GM12873 (cell line): ENCODE data around the gene RAB5B.

Experiments
- CTCF ChIP-seq: IDR thresholded peaks from 2 replicates; pipeline ENCODE4 v1.5.1; 2012; ENCODE audit warnings: low read depth, mild to moderate bottlenecking, moderate library complexity, low read length, control low read depth; ENCODE audit not compliant: insufficient read depth; ENCODE audit errors: missing control alignments

The RAB5B gene

GRCh38 chr12:56007564-56008559 lies 34.0 kb downstream of the RAB5B start:
- no peak for TF ChIP-seq CTCF

- no peak for TF ChIP-seq CTCF
These were observed 36.3 kb downstream of the RAB5B start for GRCh38 chr12:56010111-56010570.

GRCh38 chr12:56011509-56012090 lies 37.7 kb downstream of the RAB5B start:
- TF ChIP-seq CTCF = no peak

- no peak for TF ChIP-seq CTCF
These were observed 39.6 kb downstream of the RAB5B start for GRCh38 chr12:56013482-56013881.

- no peak for TF ChIP-seq CTCF
These were observed 40.3 kb downstream of the RAB5B start for GRCh38 chr12:56014205-56014604.

- TF ChIP-seq CTCF = no peak
These were observed 43.3 kb downstream of the RAB5B start for GRCh38 chr12:56017181-56017580.

- no peak for TF ChIP-seq CTCF
These were observed 44.5 kb downstream of the RAB5B start for GRCh38 chr12:56018356-56018755.
